NCI-H345 treated with DMSO at 0.1 percent for 48 hours (cell line): Measurements from ENCODE around the gene CAPZB.

Source experiments
- DNase-seq: peaks from one replicate; lab custom pipeline; 2025; ENCODE audit not compliant: unreplicated experiment; lab: John Stamatoyannopoulos, UW

The CAPZB gene

DNA sequence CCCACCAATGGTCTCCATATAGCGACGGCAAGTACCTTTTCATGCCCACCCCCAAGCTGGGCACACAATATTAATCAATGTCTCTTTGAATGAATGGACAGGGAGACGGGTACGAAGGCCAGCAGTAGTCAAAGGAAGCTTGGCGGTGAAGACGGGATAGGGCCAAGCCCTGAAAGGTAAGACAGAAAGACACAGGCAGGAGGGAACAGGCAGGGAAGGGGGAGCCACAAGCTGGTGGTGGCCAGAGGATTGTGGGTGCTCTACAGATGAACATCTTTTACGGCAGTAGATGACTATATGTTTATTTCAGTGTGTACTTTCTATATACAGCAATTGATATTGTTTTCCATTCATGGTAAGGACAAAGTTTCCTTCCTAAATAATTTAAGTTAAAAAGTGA lies 16.3 kb downstream of the CAPZB start:
- DNase-seq, result no peak

DNA sequence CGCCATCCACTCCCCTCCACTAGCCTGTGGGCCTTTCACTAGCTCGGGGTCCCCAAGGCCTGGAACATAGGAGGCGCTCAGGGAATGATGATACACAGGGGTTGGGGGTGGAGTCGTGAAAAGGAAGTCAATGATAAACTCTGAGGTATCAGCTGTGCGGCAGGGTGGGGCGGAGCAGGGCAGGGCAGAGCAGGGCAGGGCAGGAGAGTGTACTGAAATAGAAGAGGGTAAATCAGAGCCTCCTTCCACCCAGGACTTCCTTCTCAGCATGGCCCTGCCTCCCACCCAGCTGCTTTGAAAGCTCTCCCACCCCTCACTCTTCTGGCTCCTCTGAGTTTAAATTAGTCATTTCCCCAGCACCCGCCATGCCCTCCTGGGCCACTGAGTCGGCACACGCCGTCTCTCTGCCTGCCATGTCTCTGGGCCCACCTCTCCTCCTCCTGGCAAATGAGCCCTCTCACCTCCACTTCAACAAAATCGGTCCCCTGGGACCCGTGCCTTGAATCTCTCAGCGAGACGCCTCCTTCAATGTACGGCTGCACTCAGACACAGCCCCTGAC lies 16.9 kb downstream of the CAPZB start:
- DNase-seq, result no peak

DNA sequence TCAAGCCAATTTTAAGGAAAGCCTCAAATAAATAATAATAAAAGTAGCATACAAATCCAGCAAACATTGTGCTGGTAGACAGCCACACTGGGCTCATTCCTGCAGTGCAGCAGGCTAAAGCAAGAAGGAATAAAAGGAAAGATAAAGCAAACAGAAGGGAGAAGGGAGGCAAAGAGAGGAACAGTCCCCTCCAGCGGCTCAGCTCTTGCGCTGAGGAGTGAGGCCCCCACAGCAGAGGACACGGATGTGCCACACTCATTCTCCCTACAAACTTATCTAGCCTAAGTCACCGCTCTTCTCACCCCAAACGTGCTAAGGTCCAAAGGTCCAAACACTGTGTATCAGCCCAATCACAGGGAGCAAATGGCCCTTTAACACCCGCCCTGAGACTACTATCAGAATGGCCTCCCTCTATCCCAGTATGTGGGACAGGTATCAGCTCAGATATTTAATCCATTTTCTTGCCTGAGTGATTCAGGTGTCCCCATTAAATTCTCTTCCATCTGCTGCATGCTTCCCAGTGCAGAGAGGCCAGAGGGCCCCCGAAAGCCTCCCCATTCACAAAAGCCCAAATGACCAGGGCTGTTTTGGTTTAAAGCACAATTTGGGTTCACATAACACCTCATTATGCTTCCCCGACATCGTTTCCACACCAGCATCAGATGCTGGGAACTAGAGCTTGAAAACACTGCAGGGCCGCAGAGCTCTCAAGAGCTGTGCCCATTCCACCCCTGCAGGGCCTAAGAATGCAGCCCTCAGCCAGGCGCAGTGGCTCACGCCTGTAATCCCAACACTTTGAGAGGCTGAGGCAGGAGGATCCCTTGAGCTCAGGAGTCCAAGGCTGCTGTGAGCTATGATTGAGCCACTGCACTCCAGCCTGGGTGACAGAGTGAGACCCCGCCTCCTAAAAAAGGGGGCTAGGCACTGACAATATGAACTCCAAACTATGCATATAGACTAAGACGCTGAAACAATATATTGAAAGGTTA lies 17.8 kb downstream of the CAPZB start:
- no peak for DNase-seq

DNA sequence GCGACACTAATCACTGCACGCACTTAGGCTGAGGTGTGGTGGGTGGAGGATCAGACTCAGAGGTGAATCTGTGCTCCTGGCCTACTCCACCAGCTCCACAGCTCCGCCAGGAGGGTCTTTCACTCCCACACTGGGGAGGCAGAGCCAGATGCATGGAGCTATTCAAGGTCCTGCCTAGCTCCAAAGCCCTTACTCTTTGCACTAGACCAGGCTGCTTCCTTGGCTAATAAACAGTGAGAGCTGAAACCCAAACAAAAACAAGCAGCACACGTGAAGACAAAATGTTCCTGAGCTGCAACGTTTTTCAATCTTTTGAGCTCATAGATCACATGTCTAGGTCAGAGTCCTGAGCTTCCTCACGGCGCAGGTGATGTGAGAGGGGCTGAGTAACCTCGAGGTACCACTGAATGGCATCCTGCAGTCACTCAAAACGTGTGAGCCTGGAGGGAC lies 19.2 kb downstream of the CAPZB start:
- no peak for DNase-seq

DNA sequence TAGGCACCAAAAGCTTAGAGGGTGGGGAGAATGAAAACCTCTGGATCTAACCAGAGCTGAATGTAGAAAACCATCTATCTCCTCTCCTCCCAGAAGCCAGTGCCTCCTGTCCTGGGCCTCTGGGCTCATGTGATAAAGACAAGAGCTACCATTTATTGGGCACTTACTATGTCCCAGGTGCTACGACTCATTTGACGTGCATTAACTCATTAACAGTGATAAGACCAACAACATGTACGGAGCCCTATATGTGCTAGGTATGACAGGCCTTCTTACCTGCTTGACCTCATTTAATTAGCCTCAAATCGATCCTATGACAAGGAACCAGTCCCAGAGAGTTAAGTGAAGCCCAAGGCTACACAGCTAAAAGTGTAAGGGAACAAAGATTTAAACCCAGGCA lies 19.7 kb downstream of the CAPZB start:
- DNase-seq, result no peak

DNA sequence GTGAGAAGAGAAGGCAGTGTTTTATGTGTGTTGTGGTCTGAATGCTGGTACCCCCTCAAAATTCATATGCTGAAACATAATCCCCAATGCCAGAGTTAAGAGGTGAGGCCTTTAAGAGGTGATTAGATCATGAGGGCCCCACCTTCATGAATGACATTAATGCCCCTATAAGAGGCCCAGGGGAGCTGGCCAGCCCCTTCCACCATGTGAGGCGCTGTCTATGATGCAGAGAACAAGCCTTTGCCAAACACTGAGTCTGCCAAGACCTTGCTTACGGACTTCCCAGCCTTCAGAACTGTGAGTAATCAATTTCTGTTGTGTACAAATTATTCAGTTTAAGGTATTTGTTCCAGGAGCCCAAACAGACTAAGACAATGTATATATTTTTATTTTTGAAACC lies 20.2 kb downstream of the CAPZB start:
- no peak for DNase-seq

DNA sequence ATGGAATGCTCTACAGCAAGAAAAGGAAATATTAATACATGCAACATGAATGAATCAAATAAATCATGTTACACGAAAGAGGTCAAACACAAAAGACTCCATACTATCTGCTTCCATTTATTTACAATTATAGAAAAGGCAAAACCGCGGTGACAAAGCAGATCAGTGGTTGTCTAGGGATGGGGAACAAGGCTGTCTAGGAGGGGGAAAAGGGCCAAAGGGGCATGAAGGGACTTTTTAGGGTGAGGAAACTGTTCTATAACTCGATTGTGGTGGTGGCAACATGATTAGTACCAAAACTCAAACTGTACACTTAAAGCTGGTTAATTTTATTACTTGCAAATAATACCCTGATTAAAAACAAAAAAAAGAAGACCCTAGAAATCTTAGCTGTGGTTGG lies 20.6 kb downstream of the CAPZB start:
- no peak for DNase-seq

DNA sequence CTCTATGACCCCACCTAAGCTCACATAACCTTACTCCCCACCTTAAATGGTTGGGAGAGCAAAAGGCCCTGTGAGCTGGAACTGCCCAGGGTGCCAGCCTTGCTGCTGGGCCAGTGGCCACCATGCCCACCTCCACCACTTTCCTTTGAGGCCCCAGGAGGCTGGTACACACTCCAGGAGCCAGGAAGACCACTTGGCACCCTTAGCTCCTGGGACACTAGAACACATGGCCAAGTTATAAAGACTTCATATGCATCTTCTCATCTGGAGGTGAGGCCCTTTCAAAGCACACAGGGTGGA lies 21.9 kb downstream of the CAPZB start:
- no peak for DNase-seq

DNA sequence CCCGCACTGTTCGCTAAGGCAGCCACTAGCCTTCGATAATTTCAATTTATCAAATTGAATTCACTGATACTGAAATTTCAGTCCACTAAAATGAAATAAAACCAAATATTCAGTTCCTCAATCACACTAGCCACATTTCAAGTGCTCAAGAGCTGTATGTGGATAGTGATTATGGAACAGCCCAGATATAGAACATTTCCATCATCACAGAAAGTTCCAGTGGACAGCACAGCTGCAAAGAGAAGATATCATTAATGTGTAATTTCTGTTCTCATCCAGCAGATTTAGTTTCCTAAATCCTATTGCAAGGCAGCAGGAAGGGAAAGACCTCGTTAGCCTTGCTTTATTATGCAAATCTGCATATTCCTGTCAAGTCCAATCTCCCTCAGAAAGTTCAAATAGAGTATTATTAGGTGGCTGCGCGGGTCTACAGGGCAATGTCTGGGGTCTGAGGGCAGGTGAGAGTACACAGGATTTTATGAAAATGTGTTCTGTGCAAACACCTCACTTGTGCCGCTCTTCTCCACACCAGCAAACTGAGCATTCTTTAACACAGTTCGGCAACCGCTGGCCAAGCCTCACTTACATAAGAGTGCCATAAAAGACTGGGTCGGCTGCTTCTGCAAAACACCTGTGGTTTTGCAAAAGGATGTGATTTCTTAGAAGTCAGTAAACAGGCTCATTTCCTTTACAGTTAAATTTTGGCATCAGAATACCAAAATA lies 22.4 kb downstream of the CAPZB start:
- DNase-seq, result no peak

DNA sequence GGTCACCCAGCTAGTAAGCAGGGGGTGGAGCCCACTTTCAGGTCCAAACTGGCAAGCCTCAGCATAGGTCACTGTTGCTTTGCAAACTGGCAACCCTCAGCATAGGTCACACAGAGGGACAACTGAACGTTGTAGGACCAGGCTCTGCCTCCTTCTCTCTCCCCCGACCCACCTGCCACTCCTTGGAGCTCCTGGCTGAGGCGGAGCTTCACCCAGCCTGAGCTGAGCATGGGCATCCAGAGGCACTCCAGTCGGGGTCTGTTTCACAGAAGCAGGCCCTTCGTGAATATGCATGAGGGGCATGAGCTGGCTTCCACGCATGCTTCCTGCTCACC lies 24.2 kb downstream of the CAPZB start:
- no peak for DNase-seq

DNA sequence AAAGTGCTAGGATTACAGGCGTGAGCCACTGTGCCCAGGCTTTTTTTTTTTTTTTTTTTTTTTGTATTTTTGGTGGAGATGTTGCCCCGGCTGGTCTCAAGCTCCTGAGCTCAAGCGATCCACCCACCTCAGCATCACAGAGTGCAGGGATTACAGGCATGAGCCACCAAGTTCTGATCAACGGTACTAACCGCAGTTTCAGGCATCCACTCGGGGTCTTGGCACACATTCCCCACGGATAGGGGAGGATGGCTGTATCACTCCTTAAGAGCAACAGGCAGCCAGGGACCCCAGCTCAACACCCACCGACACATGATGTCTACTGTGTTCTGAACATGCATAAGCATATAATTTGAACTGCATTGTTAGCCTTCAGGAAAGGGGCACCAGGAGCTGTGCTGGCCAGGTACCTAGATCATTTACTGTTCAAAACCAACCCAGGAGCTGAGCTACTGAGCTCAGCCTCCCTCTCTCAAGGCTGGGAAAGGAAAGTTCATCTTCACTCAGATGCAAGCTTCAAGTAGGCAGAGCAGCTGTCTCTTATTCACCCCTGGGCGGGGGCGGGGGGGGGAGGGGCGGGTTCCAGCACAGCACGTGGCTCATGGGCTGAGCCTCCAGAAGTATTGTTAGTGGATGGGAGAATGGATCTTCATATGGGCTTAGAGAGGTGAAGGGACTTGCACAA lies 24.7 kb downstream of the CAPZB start:
- DNase-seq, result no peak

DNA sequence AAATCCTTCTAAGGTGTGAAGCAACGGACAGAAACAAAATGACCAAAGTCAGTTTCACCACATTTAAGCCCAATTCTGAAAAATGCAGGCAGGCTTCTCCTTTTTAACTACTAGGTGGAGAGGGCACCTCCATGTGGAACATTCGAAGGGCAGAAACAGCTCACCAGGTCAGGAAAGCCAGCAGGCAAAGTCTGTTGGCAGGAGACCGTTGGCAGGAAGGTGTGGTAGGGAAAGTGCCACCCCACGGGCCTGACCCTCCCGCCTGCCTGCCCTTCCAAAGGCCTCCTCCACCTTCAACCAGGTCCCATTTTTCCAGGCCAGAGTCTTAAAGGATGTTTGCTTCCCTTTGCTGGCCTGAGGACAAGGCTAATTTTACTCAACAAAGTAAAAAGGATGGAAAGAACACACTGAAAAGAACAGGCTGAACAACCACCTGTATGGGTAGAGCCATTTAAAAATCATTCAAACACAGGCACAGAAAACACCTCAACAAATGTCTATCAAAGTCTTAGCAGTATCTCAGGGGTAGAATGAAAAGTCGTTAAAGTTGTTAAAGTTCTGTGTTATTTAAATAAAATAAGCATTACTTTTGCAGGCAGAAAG lies 26.4 kb downstream of the CAPZB start:
- DNase-seq, result no peak

DNA sequence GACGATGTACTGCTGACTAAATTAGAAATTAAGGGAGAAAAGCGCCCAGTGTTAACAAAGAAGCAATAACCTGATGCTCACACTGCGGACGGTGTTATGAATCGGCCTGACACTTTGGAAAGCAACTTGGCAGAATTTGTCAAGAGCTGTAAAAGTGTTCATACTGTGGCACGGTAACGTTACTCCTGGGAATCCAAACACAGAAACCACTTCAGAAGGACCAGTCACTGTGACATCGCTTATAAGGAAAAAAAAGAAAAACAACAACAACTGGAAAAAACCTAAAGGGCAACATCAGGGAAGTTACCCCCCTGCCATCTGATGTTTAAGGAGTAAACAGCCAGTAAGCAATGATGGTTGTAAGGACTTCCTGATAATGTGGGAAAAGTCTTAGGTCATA lies 27.7 kb downstream of the CAPZB start:
- DNase-seq, result no peak

DNA sequence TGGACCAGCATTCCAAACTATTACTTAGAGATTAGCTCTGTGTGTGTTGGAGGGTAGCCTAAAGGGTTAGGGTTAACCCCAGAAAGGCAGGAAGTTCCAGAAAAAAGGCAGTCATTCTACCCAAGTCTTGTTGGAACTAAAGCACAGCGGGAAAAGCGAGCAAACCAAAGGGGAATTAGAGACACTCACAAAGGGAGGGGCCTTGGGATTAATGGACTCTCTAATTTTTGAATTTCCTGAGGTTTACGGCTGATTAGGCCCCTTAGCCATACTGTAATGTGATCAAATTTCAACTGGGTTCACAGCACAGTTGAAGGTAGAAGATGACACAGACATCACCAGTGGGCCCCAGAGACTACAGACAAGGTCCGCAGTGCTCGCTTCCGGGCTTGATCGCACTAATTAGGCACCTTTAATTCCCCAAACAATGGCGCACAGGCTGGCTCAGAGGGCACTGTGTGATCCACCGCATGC lies 28.3 kb downstream of the CAPZB start:
- no peak for DNase-seq

DNA sequence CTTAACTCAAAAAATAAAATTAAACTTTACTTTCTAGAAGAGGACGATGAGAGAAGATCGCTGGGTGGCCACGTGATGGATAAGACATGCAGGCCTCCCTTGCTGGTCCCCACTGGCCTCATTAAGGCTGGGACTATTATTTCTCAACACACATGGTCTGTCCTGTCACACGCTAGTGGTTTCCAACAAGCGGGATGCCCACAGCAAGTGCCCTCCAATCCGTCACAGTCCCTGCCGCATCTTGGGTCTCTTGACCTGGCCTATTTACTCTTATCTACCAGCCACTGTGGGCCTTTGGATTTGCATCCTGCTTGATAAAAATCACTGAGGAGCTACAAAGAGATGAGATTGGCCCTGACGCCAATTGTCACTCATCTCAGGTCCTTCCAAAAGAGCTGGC lies 30.0 kb downstream of the CAPZB start:
- DNase-seq, result no peak

DNA sequence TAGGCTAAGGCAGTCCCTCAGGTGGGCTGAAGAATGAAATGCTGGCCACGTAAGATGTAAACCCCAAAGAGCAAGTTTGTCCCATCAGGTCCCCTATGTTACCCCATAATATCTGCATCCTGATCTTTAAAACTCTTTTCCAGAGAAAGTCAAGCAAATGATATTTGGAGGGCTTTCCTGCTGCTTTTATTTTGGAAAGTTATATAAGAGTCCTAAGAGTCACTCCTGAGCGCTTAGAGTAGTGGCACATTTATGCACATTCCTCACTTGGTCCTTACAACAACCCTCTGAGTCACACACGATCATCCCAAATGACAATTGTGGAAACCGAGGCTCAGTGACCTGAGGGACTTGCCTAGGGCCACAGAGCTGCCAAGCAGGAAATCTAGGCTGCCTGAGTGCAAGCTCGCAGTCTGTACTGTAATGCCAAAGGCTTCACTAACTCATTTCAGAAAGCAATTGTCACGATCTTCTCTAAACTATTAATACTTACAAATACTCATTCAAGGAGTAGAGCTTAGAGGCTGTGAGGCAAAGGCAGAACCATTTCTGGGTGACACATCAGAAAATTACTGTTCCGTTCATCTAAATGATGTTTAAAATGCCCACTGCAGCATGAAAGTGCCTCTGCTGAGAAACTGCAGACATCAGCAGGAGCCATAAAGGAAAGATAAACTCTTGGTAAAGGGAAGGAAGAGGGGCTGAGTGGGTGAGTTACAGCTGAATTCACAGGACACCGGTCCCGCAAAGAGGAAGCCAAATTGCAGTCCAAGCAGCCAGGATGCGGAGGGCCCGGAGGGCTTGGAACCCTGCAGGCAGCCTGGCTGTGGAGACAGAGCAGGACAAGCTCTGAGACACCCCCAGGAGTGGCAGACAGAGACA lies 30.8 kb downstream of the CAPZB start:
- DNase-seq, result no peak

DNA sequence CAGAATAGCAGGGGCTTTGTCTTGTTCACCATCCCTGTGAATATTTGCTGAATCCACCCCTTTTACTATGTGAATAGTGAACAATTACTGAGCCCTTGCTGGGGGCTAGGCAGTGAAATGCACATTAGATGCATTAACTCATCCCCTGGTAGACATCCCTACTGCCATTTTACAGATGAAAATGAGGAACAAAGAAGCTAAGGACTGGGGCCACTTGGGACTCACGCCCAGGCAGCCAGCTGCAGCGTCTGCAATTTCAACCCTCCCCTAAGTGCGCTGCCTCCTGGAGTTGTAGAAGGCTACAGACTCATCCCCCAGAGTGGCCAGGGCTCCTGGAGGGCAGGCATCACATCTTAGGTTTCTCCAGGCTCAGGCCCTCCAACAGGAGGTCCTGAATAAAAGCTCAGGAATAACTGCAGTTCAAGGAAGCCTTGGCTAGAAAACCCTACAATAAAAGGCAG lies 31.6 kb downstream of the CAPZB start:
- DNase-seq, result no peak

DNA sequence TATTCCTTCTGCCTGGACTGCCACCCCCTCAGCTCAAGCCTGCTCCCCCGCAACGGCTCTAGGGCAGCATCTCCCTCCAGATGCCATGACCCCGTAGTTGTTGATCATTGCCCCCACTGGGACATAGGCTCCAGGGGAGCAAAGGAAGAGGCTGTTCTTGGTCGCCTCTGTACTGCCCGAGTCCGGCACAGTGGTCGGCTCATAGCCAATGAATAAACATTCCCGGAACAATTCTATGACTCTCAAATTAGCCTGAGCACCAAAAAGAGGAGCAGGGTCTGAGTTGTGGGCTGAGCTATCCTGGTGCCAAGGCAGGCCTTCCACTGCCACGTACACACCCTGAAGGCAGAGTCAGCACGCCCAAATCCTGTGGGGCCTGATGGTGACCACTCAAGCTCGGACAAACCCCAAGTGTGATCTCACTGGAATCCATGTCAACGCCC lies 33.1 kb downstream of the CAPZB start:
- DNase-seq, result no peak

DNA sequence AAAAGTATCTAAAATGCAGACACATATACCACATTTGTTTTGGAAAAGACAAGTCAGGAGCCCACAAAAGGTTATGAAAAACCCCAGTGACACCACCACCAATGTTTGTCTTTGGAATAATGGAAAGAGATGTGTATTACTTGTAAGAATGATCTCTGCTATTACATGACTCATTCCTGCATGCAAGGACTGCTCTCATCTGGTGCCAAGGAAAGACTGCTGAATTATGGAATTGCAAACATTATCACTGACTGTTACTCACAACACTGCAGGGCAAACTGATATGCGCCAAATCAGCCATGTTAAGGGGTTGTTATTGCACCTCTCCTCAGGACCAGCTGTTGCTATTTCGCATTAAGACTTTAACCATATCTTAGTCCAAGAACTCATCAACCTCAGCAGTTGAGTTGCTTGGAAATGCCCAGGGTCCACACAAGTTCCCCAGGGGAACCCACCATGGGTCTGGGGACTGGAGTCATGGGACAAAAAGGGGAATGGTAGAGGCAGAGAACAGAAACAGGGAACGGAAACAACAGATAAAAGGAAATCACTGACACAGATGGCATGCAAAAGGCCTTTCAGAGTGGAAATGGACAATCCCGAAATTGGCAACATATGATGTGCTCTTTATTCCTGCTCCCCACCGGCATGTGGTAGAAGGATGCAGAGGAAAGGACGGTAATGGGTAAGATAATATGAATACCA lies 34.4 kb downstream of the CAPZB start:
- no peak for DNase-seq
